ENCODE data around the gene NOL9. TPM values are rescaled to one million over a fixed set of nuclear protein-coding genes. Genes with fewer than 3 reads are reported as not detected.
A peak's percentile ranks its signal among the peaks of the same experiment; 100 is the strongest.

NOL9 gene
- total and polyA plus RNA-seq, 2 of the 13 experiments (the other 11 are each of a cell fraction or from before 2014, with no cell fraction given): 18.0 to 24.7 TPM

DNA sequence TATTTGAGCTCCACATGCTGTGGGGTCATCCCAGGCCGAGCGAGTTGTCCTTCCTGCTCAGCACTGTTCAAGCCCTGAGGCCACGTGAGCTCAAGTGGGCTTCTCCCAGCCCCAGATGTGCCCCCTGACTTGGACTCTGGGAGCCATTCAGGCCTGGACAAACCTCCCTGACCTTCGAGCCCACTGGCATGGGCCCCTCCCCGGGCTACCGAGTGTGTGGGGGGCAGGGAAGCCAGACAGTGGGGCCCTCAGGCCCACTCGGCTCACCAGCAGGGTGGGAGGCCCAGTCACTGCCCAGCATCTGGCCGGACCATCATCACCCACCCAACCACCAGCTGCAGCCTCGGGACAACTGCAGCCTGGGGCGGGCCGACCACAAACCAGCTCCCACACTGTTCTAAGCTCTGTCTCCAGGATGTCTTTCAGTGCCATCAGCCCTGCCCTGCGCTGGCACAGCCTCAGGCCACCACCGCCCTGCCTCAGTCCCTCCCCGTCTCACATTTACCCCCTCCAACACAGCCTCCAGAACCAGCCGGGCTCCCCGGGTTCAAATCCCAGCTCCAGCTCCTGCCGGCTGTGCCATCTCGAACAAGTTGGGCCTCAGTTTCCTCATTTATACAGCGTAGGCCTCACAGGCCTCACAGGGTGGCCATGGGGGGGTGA, 41.9 kb downstream of the NOL9 start (continued):
- TF ChIP-seq, protein P1, sequence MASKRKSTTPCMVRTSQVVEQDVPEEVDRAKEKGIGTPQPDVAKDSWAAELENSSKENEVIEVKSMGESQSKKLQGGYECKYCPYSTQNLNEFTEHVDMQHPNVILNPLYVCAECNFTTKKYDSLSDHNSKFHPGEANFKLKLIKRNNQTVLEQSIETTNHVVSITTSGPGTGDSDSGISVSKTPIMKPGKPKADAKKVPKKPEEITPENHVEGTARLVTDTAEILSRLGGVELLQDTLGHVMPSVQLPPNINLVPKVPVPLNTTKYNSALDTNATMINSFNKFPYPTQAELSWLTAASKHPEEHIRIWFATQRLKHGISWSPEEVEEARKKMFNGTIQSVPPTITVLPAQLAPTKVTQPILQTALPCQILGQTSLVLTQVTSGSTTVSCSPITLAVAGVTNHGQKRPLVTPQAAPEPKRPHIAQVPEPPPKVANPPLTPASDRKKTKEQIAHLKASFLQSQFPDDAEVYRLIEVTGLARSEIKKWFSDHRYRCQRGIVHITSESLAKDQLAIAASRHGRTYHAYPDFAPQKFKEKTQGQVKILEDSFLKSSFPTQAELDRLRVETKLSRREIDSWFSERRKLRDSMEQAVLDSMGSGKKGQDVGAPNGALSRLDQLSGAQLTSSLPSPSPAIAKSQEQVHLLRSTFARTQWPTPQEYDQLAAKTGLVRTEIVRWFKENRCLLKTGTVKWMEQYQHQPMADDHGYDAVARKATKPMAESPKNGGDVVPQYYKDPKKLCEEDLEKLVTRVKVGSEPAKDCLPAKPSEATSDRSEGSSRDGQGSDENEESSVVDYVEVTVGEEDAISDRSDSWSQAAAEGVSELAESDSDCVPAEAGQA (IDR thresholded peaks at IDR 0.05; ENCODE audit: low read depth): no peak
- TF ChIP-seq, protein P1 (CRISPR knock-in tag; IDR thresholded peaks at IDR 0.05; ENCODE audit: borderline replicate concordance): no peak
- TF ChIP-seq, protein P2, sequence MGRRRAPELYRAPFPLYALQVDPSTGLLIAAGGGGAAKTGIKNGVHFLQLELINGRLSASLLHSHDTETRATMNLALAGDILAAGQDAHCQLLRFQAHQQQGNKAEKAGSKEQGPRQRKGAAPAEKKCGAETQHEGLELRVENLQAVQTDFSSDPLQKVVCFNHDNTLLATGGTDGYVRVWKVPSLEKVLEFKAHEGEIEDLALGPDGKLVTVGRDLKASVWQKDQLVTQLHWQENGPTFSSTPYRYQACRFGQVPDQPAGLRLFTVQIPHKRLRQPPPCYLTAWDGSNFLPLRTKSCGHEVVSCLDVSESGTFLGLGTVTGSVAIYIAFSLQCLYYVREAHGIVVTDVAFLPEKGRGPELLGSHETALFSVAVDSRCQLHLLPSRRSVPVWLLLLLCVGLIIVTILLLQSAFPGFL (CRISPR knock-in tag; IDR thresholded peaks at IDR 0.05): no peak
- TF ChIP-seq SP2 (CRISPR knock-in tag; IDR thresholded peaks at IDR 0.05) (no peak), MAFG (CRISPR knock-in tag; IDR thresholded peaks at IDR 0.05) (peak; percentile 51; the same call in 1 of the 2 replicates), ZNF782 (CRISPR knock-in tag; IDR thresholded peaks at IDR 0.05; ENCODE audit: borderline replicate concordance) (no peak), ZFAT (CRISPR knock-in tag; conservative IDR thresholded peaks at IDR 0.05) (no peak), ZNF670 (CRISPR knock-in tag; IDR thresholded peaks at IDR 0.05; ENCODE audit: borderline replicate concordance) (no peak), MZF1 (CRISPR knock-in tag; IDR thresholded peaks at IDR 0.05; ENCODE audit: borderline replicate concordance) (no peak), ZNF274 (CRISPR knock-in tag; IDR thresholded peaks at IDR 0.05) (no peak), ETV5 (CRISPR knock-in tag; IDR thresholded peaks at IDR 0.05; ENCODE audit: borderline replicate concordance) (no peak), SMARCC2 (IDR thresholded peaks at IDR 0.05) (no peak), RAD21 (CRISPR knock-in tag; IDR thresholded peaks at IDR 0.05) (no peak)
- TF ChIP-seq, protein P3, sequence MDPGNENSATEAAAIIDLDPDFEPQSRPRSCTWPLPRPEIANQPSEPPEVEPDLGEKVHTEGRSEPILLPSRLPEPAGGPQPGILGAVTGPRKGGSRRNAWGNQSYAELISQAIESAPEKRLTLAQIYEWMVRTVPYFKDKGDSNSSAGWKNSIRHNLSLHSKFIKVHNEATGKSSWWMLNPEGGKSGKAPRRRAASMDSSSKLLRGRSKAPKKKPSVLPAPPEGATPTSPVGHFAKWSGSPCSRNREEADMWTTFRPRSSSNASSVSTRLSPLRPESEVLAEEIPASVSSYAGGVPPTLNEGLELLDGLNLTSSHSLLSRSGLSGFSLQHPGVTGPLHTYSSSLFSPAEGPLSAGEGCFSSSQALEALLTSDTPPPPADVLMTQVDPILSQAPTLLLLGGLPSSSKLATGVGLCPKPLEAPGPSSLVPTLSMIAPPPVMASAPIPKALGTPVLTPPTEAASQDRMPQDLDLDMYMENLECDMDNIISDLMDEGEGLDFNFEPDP (CRISPR knock-in tag; conservative IDR thresholded peaks at IDR 0.05): no peak
- TF ChIP-seq, protein P4, sequence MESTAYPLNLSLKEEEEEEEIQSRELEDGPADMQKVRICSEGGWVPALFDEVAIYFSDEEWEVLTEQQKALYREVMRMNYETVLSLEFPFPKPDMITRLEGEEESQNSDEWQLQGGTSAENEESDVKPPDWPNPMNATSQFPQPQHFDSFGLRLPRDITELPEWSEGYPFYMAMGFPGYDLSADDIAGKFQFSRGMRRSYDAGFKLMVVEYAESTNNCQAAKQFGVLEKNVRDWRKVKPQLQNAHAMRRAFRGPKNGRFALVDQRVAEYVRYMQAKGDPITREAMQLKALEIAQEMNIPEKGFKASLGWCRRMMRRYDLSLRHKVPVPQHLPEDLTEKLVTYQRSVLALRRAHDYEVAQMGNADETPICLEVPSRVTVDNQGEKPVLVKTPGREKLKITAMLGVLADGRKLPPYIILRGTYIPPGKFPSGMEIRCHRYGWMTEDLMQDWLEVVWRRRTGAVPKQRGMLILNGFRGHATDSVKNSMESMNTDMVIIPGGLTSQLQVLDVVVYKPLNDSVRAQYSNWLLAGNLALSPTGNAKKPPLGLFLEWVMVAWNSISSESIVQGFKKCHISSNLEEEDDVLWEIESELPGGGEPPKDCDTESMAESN (CRISPR knock-in tag; conservative IDR thresholded peaks at IDR 0.05): no peak; the same call in 1 of the 2 replicates
- TF ChIP-seq, protein P5, sequence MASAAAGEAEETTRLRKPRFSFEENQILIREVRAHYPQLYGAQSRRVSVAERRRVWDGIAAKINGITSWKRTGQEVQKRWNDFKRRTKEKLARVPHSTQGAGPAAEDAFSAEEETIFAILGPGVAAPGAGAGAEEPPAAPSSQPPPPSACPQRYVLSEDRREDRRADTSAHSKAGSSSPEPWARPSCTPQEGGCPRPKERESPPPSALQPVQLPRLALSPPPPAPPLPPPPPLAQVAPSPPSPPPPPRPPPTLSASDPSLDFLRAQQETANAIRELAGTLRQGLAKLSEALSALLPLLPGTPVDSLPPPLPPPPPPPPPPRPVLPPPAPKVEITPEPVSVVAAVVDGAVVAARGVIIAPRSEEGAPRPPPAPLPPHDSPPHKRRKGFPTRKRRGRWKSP (CRISPR knock-in tag; IDR thresholded peaks at IDR 0.05): no peak
- TF ChIP-seq, protein P6, sequence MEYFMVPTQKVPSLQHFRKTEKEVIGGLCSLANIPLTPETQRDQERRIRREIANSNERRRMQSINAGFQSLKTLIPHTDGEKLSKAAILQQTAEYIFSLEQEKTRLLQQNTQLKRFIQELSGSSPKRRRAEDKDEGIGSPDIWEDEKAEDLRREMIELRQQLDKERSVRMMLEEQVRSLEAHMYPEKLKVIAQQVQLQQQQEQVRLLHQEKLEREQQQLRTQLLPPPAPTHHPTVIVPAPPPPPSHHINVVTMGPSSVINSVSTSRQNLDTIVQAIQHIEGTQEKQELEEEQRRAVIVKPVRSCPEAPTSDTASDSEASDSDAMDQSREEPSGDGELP (IDR thresholded peaks at IDR 0.05; ENCODE audit: borderline replicate concordance, low read depth): no peak
